Measurements from ENCODE around the gene BMPR2.

- no peak for TF ChIP-seq EZH2 (IDR thresholded peaks at IDR 0.05; ENCODE audit: low read length, missing control alignments)
- TF ChIP-seq, protein P1, sequence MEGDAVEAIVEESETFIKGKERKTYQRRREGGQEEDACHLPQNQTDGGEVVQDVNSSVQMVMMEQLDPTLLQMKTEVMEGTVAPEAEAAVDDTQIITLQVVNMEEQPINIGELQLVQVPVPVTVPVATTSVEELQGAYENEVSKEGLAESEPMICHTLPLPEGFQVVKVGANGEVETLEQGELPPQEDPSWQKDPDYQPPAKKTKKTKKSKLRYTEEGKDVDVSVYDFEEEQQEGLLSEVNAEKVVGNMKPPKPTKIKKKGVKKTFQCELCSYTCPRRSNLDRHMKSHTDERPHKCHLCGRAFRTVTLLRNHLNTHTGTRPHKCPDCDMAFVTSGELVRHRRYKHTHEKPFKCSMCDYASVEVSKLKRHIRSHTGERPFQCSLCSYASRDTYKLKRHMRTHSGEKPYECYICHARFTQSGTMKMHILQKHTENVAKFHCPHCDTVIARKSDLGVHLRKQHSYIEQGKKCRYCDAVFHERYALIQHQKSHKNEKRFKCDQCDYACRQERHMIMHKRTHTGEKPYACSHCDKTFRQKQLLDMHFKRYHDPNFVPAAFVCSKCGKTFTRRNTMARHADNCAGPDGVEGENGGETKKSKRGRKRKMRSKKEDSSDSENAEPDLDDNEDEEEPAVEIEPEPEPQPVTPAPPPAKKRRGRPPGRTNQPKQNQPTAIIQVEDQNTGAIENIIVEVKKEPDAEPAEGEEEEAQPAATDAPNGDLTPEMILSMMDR (conservative IDR thresholded peaks at IDR 0.05 in 1 of 2, IDR thresholded peaks at IDR 0.05 in 1 of 2; ENCODE audit: low read depth in 1 of 2, low read length in 2 of 2) = no peak
These were observed 41.9 kb downstream of the BMPR2 start for GRCh38 chr2:202418027-202418426.
